ENCODE measurements around the gene MAN1A2.

MAN1A2 gene

GRCh38 chr1:117364240-117364639 lies 3.0 kb upstream of the MAN1A2 start:
- DNase-seq (ENCODE audit: low read depth), result no peak
- no peak for TF ChIP-seq CTCF (IDR thresholded peaks at IDR 0.05; ENCODE audit: low read length, missing control alignments)
- H3K4me3 ChIP-seq (replicated peaks; ENCODE audit: low read depth, low read length), result no peak overlapping the region

- TF ChIP-seq CTCF (IDR thresholded peaks at IDR 0.05; ENCODE audit: low read length, missing control alignments), result no peak
- H3K4me3 ChIP-seq (replicated peaks; ENCODE audit: low read depth, low read length), result peak overlapping the region; percentile 74
- DNase-seq (ENCODE audit: low read depth), result peak; percentile 19
These were observed 1.7 kb upstream of the MAN1A2 start for GRCh38 chr1:117365350-117366176.

- TF ChIP-seq CTCF (IDR thresholded peaks at IDR 0.05; ENCODE audit: low read length, missing control alignments), result no peak
- peak; percentile 77 for DNase-seq (ENCODE audit: low read depth)
- H3K4me3 ChIP-seq (replicated peaks; ENCODE audit: low read depth, low read length), result peak overlapping the region; percentile 74
These were observed 838 bp upstream of the MAN1A2 start for GRCh38 chr1:117366177-117367045.

GRCh38 chr1:117368116-117369108 lies 1.2 kb downstream of the MAN1A2 start:
- H3K4me3 ChIP-seq (replicated peaks; ENCODE audit: low read depth, low read length), result peak overlapping the region; percentile 74
- no peak for DNase-seq (ENCODE audit: low read depth)
- TF ChIP-seq CTCF (IDR thresholded peaks at IDR 0.05; ENCODE audit: low read length, missing control alignments), result no peak

GRCh38 chr1:117370071-117370470 lies 2.8 kb downstream of the MAN1A2 start:
- no peak for DNase-seq (ENCODE audit: low read depth)
- H3K4me3 ChIP-seq (replicated peaks; ENCODE audit: low read depth, low read length), result peak overlapping the region; percentile 74

More at GRCh38 chr1:117370071-117370470, 2.8 kb downstream of the MAN1A2 start:
- TF ChIP-seq CTCF (IDR thresholded peaks at IDR 0.05; ENCODE audit: low read length, missing control alignments), result no peak

Data from fibroblast of pulmonary artery (primary cell).